ENCODE measurements around the gene VGLL3.

The VGLL3 gene

DNA sequence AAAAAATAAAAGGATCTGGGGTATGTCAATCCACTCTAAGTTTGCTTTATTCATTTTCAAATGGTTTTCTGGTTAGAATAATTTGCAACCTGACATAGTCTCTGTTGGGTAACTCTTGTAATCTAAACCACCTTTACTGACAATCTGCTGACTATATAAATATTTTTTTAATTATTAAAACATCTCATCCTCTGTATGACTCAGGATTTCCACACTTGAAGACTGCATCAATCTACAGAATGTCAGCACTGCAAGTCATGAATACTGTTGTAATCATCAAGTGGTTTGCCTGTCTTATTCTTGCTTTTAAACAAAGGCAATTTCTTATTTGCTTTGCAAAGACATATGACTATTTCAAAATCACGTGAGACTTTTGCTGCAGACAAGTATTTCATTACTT lies 42.1 kb downstream of the VGLL3 start:
- DNase-seq = no peak

DNA sequence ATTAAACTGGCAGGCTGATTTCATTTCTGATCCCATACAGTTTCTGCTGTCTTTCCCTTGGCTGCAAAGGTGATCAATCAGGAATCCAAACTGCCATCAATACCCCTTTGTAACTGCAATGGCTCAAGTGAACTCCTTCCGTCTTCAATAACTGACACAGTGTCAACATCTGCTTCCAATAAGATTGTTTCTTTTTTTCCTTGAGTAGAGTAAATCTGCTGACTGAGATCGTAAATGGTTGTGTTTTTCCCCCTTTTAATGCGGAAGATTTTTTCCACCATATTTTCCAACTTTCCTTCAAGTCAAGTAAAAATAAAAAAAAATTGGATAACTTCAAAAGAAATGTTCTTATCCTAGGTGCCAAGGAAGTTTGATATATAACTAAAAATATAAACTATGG lies 48.7 kb downstream of the VGLL3 start:
- DNase-seq = no peak

DNA sequence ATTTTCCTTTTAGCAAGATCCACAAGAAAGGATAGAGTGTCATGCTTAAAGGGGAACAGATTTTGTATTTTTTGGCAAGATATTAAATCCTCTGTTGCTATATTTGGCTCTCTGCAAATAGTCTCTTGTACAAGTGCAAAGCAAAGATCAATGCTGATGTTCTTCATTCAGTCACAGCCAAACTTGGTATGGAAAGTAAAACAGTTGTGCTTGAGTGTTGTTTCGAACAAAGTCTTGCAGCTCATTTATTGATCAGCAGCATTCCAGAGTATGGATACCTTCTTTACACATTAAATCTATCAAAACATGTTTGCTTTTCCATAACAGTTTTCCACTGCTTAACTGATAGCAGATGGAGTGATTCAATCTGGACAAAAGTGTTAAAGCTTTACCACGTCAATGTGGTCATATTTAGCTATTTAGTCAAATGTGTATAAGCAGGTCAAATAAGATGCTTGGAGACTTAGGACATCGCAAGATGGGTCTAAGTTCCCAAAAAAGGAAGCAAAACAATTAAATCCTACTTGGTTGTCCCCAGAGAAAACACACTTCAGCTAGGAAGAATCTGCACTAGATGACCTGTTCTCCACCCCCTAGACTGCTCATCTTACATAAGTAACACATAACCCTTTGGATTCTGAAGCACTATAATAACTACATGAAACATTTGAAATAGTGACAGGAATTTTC lies 52.4 kb downstream of the VGLL3 start:
- no peak for DNase-seq

DNA sequence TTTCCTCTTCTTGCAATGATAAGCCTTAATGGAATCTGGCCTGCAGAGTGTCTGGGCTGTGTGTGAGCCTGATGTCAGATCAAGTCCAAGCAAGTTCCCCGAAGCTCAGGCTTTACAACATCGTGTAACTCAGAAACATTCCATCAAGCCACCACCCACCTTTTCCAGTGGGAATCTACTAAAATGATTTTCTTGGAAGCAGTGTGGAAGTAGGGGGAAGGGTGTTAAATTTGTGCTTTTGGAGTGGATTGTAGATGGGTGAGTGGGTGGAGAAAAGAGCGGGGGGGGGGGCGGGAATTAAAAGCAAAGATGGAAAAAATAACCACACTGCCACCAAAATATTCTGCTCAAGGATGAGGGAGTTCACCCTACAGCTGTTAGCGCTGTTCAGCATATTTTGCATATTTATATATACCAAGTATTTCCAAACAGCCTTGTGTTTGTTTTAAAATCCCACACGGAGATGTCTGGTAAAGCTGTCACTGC lies 53.6 kb downstream of the VGLL3 start:
- no peak for DNase-seq

DNA sequence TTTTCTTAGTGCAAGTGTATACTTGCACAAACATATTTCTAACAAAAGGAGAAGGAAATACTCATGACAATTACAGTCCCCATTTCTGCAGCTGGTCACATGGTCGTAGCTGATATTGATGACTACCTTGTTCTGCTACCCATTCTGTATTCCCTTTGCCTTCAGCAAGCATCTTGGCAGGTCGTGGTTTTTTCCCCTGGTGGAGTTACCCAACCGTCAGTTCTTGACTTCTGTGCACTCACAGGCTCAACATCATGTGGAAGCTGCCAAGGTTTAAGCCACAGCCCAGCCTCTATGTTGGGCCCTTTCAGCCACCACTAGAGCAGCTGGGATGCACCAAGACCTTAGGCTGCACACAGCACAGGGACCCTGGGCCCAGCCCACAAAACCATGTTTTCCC lies 56.1 kb downstream of the VGLL3 start:
- DNase-seq = no peak

DNA sequence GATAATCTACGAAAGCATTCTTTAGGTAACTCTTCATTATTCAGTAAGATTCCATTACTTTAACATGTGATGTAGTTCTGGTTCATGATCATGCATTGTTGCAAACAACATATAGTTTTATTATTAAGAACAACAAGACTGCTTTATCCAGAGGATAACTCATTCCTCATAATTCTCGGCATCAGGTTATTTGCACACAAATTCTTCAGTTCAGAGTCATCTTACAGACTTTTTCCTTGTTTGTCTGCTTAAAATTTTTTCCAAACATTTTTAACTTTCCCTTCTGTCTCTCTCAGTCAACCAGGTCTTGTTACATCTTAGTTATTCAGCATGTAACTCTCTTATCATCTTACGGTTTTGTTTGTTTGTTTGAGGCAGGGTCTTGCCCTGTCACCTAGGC lies 60.1 kb downstream of the VGLL3 start:
- no peak for DNase-seq

DNA sequence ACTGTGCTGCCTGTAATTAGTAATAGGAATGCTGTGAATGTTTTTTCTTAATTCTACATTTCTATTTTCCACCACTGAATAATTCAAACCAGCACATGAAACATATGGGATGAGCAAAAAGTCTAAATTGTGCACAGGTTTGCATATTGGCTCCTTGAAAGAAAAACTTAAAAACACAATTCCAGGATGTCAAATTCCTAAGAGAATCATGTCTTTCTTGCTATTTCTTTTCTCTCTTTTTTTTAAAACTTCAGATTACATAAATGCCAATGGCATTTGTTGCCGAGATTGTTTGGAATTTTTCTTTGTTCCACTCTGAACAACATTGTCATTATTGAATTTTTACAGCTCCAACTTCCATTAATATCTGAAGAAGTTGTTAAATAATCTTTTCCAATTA lies 60.8 kb downstream of the VGLL3 start:
- DNase-seq = no peak

DNA sequence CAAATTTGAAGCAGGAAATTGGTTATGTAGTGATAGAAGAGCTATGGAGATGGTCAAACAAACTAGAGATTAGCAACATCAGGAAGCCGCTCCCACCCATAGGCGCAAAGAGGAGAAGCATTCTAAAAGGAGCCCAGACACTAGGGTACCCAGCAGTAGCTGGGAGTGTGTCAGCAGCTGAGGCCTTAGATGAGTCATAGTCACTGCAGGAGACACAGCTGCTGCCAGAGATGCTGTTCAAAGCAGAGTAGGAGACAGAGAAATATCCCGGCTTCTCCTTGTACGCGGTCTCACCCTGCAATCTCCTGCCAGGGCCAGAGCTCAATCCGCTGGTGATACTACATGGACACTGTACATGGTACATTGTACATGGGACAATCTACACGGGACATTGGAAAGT lies 61.9 kb downstream of the VGLL3 start:
- no peak for DNase-seq

DNA sequence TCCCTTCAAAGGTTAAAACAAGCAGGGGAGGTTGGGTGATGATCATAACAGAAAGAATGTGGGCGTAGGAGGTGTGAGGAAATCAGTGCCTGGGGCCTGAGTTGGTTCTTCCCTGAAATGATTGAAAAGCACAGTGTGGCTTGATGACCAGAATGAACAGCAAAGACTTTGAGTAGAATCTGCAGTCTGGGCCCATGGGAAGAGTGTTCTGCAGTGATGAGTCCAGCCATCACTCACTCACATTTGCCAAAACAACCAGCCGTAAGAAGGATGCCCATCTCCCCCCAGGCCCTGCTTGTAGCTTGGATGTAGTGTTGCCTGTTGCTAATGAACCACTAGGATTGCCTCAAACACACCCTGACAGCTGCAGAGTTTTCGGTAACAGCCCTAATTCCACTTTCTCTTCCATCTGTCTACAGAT lies 67.9 kb downstream of the VGLL3 start:
- DNase-seq = no peak

DNA sequence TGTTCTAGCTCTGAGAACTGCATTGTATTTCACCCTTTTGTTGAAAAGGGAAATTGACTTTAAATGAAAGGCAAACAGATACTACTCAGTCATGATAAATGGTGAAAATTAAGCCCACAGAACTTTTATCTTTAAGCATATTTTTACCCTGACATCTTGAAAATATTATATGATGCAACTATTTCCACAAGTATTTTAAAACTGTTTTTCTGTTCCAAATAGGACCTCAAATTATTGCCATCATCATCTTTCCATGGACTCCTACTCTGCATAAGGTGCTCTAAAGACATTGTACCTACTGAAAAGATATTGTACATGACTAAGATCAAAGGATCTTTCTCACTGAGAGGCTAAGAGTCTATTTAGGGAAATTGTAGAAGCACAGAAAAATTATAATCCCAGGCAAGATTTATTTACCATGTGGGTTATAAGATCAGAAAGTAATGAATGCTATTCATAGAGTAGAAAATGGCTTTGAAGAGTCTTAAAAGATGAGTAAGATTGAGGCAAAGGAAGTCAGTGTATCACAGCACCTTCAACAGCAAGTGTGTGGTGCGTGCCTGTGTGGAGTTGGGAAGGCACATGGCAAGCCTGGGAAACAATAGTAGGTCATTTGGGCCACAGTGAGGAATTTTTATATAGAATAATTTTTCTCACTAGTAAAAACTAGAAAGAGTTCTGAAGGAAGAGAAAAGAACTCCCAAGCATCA lies 68.8 kb downstream of the VGLL3 start:
- no peak for DNase-seq

DNA sequence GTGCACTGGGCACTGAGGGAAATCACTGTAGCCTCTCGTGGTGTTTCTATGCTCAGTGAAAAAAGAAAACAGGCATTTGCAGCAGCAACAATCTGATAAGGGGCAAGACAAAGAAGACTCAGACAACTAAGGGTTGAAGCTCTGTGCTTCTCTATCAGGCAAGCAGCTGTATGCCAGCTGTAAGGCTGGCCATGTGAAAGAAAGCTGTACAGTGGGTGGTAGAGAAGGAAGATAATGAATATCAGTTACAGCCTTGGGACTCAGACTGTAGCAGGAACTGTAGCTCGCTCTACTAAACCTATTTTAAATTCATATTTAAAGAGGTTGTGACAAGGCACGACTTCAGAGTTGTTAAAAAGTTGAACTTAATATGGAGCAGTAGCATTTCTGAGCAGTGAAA lies 76.3 kb downstream of the VGLL3 start:
- no peak for DNase-seq

DNA sequence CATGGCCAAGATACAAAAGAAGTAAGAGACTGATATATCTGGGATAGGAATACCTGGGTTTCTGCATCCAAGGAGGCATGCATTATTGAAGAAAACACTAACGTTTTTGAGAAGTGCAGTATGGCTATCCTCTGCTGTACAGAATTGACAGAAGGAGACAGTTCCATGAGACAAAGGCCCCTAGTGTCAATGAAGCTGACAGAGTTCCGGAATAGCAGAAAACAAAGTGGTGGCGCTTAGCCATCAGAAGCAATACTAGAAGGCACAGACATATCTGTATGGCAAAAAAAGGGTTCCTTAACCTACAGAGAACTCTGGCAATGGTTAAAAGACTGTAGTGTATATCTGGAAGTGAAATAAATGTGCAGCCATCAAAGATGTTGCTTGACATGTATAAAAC lies 77.8 kb downstream of the VGLL3 start:
- no peak for DNase-seq

DNA sequence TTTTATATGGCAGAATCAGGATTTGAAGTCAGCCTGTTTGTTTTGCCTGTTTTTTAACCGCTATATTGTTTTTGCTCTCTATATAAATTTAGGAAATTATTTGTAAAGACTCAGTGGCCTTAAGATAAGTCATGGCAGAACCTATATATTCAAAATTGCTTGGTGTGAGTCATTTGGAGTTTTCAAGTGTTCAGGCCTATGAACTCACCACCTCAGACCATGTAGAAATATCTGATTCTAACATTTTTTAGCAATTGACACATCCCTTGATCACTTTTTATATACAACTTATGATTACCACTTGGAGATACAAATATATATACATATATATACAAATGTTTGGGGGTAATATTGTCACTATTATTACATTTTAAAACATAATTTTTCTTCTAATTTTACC lies 95.7 kb downstream of the VGLL3 start:
- no peak for DNase-seq

DNA sequence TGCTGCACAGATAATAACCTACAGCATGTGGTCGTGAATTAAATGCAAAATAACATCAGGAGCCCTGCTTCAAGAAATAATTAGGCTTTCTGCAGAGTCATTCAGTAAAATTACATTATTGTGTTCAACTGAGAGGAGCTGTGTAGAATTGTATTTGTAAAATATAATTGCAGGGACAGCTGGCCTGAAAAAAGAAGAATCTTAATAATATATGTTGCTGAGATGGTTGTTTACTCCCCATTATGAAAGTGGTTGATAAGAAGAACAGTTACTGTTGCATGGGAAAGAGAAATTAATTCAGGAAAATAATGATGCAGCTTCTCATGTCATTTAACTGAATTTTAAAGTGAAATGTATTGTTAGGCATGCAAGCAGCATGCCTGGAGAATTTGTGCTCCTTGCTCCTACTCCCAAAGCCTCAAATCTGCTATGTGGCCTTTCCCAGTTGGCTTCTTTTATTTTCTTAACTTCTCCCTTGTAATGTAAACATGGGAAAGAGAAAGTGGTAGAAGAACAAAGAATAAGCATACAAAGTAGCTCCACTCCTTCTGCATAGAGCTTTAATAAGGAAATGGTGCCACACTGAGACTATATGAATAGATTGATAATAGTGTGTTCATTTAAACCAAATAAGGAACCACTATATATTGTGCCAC lies 100.1 kb downstream of the VGLL3 start:
- no peak for DNase-seq
